HG02870 (cell line): ENCODE measurements around the gene SPAG6.
A peak's percentile ranks its signal among the peaks of the same experiment; 100 is the strongest.
"Not testable (repeated sequence)": the region's sequence is repeated elsewhere in the genome, so short reads cannot be mapped to it uniquely, and the experiment has no call there.

Experiments used
- ATAC-seq: cut with Tn5 transposase; IDR thresholded peaks from one replicate; pipeline ENCODE4 v1.9.1; 2021; ENCODE audit warnings: mild to moderate bottlenecking, moderate library complexity; ENCODE audit not compliant: unreplicated experiment

Gene SPAG6

DNA sequence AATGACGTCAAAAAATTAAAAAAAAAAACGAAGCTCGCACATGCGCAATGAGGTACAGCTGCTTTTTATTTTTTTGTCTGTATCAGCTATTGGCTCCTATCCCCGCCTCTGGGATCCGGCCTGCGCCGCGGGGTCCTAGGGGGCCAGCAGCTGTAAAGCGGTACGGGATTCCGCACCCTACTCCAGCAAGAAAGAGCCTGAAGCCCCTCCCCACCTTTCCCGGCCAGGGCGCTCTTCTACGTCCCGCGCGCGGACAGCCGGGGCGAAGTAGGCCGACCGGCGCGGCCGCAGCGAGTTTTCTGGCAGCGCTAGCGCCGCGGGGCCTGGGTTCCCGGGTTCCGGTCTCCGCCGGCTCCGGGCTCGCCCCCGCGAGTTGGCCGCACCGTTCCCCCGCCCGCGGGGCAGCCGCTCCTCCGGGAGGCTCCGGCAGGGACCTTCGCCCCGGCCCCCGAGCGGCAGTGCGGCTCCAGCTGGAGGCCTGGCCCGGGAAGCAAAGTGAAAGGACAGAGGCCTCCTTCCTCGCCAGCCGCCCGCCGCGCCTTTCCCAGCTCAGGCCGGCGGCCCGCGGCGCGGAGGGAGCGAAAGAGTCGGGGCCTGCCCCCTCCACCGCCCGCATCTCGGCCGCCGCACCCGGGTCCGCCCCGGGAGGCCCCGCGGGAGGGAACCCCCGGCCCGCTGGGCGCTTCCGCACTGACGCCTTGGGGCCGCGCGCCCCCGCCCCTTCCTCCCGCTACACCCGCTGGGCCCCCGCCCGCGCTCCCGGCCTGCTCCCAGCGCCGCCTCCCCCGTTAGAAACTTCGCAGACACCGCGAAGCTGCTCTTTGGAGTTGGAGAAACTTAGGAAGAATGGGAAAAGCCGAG, 4.7 kb upstream of the SPAG6 start:
- ATAC-seq = peak; percentile 47

DNA sequence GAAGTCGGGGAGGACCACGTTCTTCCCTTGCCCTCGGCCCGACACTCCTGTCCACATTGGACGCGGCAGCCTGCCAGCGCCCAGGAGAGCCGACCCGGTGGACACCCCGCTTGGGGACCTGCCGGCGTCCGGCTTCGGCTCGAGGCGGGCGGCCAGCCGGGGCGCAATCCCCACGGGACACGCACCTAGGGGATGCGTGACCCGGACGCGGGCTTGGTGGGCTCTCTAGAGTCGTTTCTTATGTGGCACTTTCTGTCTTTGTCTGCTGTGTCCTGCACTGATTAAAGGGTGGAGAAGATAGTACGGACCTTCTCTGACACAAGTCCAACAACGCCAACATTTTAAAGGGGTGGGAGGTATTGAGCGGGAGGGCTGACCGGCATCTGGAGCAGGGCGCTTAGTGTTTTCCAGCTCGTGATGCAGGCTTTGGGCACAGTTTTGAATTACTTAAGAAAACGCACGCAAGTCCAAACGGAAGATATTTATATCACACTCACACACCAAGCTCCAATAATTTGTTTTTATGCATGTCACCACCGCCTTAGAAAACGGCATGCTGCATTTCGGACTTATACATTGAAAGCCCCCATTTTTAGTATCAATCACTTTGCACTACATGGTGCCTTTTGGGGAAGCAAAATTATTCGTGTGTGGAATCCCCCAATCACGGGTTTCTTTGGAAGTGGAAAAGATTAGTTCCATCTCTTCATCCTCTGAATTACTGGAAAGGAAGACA, 3.9 kb upstream of the SPAG6 start:
- peak; percentile 15 for ATAC-seq

DNA sequence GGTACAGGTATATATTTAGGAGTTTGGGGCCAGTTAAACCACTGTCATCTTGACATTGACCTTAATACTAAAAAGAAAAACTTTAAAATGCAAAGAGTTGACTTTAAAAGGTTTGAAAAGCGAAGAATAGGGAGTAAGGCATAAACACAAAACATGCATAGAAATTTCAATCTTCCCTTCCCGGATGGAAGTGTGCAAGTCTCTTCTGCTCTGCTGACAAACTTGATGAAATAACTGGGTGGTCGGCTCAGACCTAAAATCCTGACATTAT, 3.4 kb upstream of the SPAG6 start:
- ATAC-seq = no peak

DNA sequence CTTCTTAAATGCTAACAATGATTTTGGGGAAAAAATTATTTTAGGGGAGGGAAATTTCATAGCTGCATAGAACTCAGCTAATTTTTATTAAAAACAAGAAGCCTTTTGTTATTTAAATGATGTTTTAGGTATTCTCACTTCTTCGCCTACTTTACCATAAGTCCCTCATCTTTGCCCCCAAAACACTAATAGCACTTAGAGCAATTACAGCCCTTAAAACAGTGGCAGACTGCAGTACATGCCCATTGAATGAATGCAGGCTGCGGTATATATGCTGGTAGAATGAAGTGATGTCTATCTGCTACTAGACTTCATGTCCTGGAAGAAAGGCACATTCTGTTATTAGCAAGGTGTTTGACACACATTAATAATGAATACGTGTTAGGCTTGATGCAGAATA, 2.9 kb upstream of the SPAG6 start:
- ATAC-seq = no peak

DNA sequence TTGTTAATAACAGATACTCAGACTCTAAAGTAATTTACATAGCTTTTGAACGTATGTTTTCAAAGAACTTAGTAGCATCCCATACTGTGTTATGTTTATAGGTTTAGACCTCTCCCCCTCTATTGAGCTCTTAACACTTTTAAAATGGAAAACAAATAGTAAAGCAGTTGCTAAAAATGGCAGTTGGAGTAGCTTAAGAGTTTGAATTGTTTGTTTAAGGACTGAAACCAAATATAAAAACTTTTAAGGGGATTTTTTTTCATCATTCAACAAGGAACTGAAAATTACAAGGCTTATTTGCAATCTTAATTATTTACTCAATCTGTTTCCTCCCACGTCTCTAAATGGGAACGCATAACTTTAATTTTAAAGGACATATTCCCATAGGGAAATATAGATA, 1.6 kb upstream of the SPAG6 start:
- ATAC-seq = no peak

DNA sequence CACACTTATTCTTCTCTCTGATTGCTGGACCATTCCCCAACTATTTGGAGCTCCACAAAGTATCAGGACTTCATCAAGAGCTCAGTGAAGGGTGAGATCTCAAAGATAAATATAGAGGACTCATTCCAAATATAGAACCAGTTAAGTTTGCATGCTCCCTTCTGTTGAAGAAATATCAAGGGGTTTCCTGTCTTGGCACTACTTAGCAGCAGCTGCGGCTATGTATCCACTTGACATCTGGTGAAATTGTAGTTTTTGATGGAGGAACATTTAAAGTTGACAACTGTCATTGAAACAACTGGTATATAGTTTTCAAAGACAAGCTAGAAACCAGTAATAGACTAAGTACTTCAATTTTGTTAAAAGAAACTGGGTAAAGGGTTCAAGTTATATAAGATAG, 1.0 kb upstream of the SPAG6 start:
- no peak for ATAC-seq

DNA sequence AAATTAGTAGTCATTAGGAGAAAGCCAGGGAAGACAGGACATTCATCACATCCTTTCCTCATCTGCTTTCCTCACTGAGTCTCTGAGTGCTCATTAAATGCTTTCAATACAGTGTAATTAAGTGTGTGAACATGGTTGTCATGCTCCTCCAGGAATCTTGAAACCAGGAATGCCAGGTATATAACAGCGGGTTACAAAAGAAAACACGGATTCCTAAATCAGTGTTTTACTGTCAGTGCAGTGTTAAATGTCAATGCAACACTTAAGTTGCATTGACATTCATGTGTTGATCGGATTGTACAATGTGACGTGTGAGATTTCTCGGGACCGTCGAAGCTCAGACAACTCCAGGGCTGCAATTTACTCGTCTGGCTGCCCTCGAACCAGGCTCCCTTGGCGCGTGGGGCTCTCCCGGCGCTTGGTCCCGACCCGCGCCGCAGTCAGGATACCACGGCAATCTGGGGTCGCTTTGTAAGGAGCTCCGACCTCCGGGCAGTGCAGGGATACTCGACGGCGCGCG, 455 bp upstream of the SPAG6 start:
- no peak for ATAC-seq

DNA sequence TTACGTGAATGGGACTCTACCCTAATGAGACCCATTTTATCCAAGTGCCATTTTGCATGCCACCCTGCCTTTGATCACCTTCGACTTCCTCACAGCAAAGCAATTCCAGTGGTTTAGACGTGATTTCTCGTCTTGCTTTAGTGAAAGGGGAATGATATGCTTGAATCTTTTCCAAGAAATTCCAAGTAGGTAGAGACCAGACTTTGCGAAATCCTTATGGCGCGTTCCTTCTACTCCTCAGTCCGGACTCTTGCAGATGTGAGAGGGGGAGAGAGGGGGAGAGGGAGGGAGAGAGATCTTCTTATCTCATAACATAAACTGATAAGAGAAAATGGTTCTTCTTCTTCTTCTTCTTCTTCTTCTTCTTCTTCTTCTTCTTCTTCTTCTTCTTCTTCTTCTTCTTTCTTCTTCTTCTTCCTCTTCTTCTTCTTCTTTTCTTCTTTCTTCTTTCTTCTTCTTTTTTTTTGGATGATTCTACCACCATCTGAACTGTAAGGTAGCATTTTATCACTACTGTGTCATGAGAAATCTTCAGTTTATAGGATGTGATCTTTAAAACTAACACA, 883 bp downstream of the SPAG6 start:
- ATAC-seq = no peak

DNA sequence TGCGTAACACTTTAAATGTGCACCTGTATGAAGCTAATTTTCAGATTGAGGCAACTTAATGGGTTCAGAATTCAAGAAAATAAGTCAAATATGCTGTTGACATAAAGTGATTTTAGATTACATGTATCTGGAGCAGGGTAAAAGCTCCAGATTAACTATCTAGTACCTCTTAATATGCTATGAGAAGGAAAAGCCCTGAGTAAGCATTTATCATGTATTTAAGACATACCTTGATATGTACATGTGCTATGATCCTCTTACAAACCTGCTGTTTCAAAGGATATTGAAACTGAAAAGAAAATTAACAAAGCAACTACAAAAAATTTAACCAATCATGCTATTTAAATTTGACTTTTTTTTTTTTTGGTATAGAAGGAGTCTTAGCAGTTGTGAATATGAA, 4.5 kb downstream of the SPAG6 start:
- no peak for ATAC-seq

DNA sequence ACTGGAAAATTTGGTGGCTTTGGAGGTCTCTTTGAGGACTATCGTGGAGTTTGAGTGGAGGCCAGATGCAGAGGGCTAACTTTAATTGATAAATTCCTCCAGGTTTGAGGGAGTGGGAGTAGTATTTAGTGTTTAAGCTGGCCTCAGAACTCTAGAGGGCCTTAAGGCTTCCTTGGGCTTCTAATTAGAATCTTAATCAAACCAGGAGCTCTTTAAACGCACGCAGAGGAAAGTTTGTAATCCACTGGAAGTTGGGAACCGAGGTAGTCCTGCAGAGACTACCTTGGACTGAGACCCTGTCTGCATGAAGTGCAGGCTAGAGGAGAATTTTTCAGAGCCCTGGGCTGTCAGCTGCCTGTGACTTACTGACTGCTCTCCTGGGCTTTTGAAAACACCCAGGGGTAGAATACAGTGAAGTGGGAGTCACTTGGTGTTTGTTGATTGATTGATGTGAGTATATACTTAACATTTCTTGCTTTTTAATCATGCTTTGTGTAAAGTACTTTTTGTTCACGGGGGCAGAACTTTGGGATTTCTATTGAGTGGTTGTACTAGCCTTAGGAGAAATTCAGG, 5.9 kb downstream of the SPAG6 start:
- no peak for ATAC-seq

DNA sequence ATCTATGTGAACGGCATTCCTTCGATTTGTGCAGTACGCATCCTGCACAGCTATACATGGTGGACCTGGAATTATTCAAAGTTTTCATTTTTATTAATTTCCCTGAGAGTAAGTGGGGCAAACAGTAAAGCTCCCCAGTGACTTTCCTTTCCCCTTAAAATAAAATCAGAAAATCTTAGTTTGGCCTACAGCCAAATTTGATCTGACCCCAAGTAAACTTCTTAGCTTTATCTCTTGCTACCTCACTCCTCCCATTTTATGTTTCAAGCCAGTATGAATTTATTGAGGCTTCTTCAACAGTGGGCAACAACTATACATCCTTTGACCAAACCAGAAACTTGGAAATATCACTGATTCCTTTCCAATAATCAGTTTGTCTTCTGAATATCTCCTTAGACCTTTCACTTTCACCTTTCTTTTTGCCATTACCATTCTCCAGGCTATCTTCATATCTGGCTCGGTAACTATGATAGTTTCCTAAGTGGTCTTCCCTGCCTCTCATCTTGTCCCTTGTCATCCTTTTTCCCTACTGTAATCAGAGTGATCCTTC, 11.1 kb downstream of the SPAG6 start:
- no peak for ATAC-seq

DNA sequence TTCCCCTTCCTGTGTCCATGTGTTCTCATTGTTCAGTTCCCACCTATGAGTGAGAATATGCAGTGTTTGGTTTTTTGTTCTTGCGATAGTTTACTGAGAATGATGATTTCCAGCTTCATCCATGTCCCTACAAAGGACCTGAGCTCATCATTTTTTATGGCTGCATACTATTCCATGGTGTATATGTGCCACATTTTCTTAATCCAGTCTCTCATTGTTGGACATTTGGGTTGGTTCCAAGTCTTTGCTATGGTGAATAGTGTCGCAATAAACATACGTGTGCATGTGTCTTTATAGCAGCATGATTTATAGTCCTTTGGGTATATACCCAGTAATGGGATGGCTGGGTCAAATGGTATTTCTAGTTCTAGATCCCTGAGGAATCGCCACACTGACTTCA, 12.5 kb downstream of the SPAG6 start:
- ATAC-seq = not testable (repeated sequence)

DNA sequence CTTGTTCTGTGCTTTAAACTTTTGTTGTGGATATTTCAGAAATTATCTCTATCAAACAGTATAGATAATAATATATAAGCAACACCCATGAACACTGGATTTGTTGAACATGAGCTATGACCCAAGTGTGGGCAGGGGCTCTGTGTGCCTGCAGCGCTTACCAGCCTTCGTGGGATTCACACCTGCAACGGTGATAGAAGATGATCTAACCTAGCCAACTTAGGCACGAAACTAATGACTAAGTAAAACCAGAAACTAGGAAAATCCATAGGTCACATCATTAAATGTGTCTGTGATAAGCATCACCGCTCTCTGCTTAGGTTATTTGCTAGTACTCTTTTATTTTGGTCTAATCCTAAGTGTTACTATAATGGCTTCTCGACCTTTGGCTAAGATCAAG, 18.0 kb downstream of the SPAG6 start:
- ATAC-seq = no peak

DNA sequence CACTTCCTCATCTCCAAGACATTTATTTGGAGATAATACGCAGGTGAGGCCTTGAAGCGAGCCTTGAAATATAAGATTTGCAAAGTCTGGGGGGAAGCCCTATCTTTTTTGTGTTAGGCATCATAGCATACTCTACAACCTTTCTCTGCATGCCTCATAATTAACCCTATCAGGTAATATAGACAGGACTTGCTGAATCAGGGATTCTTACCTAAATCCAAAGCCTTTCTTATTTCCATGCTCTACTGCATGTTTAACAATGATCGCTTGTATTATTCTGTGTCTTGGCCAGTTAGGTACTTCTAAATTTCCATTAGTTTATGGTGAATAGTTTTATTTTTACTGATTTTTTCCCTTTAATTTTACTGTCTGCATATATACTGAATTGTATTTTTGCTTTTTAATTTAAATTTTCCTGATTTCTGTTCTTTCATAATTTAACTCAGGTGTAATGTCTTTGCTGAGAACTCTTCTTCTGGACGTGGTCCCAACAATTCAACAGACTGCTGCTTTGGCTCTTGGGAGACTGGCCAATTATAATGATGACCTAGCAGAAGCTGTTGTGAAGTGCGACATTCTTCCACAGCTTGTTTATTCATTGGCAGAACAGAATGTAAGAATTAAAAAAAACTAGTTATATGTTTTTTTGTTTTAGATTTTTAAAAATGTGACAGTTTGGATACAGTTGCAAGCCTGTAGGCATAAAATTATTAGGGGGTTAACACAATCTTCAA, 19.3 kb downstream of the SPAG6 start:
- ATAC-seq = no peak

DNA sequence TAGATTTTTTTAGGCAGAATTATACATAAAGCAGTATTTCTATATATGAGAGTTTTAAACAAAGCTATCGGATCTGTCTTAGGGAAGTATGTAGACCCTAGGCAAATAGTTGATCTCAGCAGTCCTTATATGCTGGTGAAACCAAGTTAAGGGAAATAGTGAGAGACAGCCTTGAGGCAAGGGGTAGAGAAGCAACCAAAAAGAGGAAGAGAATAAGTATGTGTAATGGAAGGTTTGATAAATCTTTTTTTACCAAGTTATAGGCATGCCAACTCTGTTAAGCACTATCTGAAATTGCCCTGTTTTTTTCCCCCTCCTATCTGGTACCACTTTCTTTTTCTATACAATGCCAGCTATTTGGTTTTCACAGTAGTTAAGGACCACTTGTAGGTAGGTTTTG, 19.9 kb downstream of the SPAG6 start:
- ATAC-seq = peak; percentile 53

DNA sequence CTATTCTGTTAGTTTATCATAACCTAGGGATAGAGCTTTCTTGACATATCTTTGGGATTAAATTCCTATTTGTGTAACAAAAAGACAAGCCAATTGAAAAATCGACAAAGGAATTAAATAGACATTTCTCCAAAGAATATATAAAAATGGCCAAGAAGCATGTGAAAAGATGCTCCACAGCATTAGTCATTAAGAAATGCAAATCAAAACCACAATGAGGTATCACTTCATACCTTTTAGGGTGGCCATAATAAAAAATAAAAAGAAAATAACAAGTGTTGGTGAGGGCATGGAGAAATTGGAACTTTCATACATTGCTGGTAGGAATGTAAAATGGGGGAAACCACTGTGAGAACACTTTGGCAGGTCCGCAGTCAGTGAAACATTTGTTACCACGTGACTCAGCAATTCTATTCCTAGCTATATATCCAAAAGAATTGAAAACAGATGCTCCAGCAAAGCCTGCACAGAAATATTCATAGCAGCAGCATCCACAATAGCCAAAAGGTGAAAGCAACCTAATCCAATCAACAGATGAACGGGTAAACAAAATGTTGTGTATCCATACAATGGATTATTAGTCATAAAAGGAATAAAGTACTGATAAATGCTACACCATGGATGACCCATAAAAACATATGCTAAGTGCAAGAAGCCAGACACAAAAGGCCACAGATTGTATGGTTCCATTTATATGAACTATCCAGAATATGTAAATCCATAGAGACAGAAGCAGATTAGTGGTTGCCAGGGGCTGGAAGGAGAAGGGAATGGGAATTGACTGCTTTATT, 20.5 kb downstream of the SPAG6 start:
- ATAC-seq = no peak

DNA sequence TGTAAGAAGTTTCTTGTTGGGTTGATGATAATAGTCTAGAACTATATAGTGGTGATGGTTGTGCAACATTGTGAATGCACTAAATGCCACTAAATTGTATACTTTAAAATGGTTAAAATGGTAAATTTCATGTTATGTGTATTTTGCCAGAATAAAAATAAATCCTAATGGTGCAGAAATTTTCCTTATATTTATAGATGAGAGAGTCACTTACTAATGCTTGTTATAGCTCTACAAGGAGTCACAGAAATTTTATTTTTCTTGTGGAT, 21.1 kb downstream of the SPAG6 start:
- ATAC-seq = no peak

DNA sequence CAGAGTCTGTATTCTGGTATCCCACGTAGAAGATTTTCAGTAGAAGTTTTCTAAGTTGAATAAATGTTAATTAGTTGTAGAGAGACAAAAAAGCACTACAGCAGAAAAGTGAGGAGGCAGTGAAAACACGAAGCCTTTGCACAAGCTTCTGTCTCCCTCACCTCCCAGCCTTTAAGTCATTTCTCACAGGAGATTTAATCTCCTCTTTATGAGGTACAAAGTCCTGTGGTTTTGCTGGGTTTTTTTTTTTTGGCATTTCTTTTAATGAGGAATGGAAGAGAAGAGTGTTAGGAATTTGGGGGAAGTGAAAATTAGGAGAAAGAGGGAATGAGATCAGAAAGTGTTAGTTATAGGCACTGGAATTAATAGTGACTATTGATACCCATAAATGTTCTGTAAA, 21.5 kb downstream of the SPAG6 start:
- no peak for ATAC-seq

DNA sequence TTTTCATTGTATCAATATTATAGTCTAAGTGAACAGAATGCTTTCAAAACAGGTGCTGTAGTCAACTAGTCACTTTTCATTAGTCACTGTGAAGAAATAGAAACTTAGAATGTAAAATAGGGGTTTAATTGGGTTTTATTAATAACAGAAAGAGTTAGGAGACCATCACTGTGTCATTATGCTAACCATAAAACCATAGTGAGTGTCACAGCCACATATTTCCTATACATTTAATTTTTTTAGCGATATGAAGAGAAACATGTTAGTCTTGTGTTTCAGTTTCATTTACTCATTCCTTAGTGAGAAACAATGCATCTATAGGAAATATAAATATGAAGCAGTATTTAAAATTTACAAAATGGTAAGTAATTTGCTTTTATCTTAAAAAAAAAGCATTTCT, 22.2 kb downstream of the SPAG6 start:
- ATAC-seq = no peak

DNA sequence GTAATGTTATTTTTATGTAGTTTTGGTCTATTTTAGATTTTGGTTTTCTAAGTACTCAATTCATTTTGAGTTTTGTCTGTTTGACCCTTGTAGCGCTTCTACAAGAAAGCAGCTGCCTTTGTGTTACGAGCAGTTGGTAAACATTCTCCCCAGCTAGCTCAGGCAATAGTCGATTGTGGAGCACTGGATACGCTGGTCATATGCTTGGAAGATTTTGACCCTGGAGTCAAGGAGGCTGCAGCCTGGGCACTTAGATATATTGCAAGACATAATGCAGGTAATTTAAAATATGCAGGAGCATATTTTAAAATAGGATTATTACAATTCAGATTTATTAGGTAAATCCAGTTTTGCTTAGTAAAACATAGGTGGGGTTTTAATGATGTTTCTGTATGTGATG, 23.1 kb downstream of the SPAG6 start:
- ATAC-seq = no peak
